Nephron progenitor cell (in vitro differentiated cells): ENCODE measurements around the gene RAMP1.

Experiments used
- DNase-seq: peaks from one replicate; pipeline ENCODE4 v3.0.0; 2021
- H3K27ac Mint-ChIP-seq: 2 replicates; pipeline ENCODE4 v1.8.0; 2021; ENCODE audit warnings: mild to moderate bottlenecking, moderate library complexity, mixed read lengths
- H3K27me3 Mint-ChIP-seq: 2 replicates; pipeline ENCODE4 v1.8.0; 2021; ENCODE audit warnings: mild to moderate bottlenecking, low read depth, mixed read lengths; ENCODE audit not compliant: poor library complexity
- H3K36me3 Mint-ChIP-seq: 2 replicates; pipeline ENCODE4 v1.8.0; 2021; ENCODE audit warnings: low read depth, mixed read lengths
- H3K4me1 Mint-ChIP-seq: 2 replicates; pipeline ENCODE4 v1.8.0; 2021; ENCODE audit warnings: mixed read lengths
- H3K4me3 Mint-ChIP-seq: 2 replicates; pipeline ENCODE4 v1.8.0; 2021; ENCODE audit warnings: mild to moderate bottlenecking, moderate library complexity, mixed read lengths
- H3K9me3 Mint-ChIP-seq: 2 replicates; pipeline ENCODE4 v1.8.0; 2021; ENCODE audit warnings: mild to moderate bottlenecking, moderate library complexity, mixed read lengths
- TF ChIP-seq, protein P1 (sequence below): fragments of 200-600 bp; sonication (generic); IDR thresholded peaks from 2 replicates; pipeline ENCODE4 v1.5.0; 2021; ENCODE audit warnings: antibody characterized with exemption

RAMP1 gene

DNA sequence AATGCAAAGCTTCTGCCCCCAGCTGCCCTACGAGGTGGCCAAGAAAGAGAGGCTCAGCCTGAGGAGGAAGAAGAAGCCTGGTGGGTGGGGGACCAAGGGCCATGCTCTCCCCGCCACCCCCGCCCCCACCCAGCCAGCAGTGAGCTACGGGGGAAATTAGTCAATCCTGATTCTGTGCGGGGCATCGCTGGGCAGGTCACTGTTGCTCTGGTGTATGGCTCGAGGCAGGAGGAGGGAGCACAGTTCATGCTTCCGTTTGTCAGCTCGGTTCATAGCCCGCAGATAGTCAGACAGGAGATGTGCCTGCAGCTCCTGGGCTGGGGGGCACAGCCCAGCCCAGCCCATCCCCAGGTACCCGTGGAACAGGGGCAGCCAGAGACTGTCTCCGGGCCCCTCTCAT lies 17.1 kb downstream of the RAMP1 start:
- TF ChIP-seq, protein P1, sequence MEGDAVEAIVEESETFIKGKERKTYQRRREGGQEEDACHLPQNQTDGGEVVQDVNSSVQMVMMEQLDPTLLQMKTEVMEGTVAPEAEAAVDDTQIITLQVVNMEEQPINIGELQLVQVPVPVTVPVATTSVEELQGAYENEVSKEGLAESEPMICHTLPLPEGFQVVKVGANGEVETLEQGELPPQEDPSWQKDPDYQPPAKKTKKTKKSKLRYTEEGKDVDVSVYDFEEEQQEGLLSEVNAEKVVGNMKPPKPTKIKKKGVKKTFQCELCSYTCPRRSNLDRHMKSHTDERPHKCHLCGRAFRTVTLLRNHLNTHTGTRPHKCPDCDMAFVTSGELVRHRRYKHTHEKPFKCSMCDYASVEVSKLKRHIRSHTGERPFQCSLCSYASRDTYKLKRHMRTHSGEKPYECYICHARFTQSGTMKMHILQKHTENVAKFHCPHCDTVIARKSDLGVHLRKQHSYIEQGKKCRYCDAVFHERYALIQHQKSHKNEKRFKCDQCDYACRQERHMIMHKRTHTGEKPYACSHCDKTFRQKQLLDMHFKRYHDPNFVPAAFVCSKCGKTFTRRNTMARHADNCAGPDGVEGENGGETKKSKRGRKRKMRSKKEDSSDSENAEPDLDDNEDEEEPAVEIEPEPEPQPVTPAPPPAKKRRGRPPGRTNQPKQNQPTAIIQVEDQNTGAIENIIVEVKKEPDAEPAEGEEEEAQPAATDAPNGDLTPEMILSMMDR, result no peak
- DNase-seq, result no peak
- Mint-ChIP-seq H3K9me3 (no peaks in the 10 kb centered on the region), H3K4me3 (no peak overlapping the region), H3K36me3 (no peaks in the 10 kb centered on the region), H3K27me3 (peaks cover 17% of the 10 kb centered on the region), H3K4me1 (peaks cover 10% of the 10 kb centered on the region), H3K27ac (no peak overlapping the region)

DNA sequence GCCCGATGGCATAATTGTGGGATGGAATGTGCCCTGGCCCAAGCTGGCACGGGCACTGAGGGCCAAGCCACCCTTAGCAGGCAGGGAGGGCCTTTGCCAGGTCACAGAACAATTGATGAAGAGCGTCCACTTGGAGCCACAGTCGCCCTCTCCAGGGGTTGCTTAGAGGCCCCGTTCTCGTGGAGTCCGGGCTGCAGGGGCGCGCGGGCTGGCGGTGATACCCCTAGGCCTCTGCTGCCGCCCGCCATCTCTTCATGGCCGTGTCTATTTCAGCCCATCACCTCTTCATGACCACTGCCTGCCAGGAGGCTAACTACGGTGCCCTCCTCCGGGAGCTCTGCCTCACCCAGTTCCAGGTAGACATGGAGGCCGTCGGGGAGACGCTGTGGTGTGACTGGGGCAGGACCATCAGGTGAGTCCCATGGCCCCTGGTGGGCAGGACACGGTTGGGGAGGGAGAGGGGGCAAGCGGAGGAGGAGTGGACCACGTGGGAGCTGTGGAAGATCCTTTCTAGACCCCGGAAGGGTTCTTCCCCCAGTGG lies 17.6 kb downstream of the RAMP1 start:
- H3K9me3 Mint-ChIP-seq, result no peaks in the 10 kb centered on the region
- H3K36me3 Mint-ChIP-seq, result no peaks in the 10 kb centered on the region
- TF ChIP-seq, protein P1, result no peak
- peaks cover 17% of the 10 kb centered on the region for H3K27me3 Mint-ChIP-seq
- H3K4me1 Mint-ChIP-seq, result peaks cover 8% of the 10 kb centered on the region
- no peak overlapping the region for H3K4me3 Mint-ChIP-seq
- H3K27ac Mint-ChIP-seq, result no peak overlapping the region
- DNase-seq, result no peak

DNA sequence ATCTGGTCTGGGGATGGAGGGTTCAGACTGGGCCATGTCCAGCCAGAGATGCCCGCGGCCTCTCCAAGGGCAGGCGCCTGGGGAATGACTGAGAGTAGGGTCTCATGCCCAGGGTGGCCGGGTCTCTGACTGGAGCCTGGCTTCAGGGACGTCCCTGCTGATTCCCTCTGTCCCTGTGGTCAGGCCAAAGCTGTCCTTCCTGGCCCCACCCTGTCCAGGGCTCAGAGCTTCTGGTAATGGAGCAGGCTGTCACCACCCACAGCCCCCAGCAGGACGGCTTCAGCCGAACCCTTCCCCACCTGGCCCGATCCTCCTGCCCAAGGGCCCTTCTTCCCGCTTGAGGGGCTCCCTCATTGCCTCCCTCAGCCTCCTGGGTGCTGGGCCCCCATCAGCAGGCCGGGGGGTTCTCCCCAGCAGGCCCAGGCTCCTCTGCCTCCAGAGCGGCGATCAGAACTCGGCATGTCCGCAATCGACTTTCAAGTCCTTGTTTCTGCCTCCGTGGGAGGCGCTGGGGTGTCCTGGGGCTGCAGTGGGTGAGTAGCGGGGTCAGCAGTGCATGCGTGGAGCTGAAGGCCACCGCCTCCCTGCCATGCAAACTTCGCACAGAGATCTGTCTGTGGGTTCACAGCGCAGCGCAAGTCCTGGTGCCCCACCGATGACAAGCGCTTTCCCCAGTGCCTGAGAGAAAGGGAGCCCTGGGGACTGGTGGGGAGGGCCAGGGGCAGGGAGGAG lies 18.3 kb downstream of the RAMP1 start:
- H3K9me3 Mint-ChIP-seq, result no peaks in the 10 kb centered on the region
- H3K4me1 Mint-ChIP-seq, result peaks cover 8% of the 10 kb centered on the region
- no peak for DNase-seq
- H3K27me3 Mint-ChIP-seq, result peaks cover 20% of the 10 kb centered on the region
- H3K36me3 Mint-ChIP-seq, result no peaks in the 10 kb centered on the region
- no peak overlapping the region for H3K4me3 Mint-ChIP-seq
- TF ChIP-seq, protein P1, result no peak
- H3K27ac Mint-ChIP-seq, result no peak overlapping the region

- Mint-ChIP-seq H3K4me1 (peaks cover 12% of the 10 kb centered on the region), H3K27me3 (peaks cover 18% of the 10 kb centered on the region), H3K9me3 (no peaks in the 10 kb centered on the region), H3K36me3 (no peaks in the 10 kb centered on the region), H3K27ac (no peak overlapping the region), H3K4me3 (no peak overlapping the region)
- TF ChIP-seq, protein P1, result no peak
- DNase-seq, result no peak
Measured at GRCh38 chr2:237878321-237879057, 19.1 kb downstream of the RAMP1 start.

- TF ChIP-seq, protein P1, result no peak
- Mint-ChIP-seq H3K9me3 (no peaks in the 10 kb centered on the region), H3K27ac (no peak overlapping the region), H3K4me3 (no peak overlapping the region), H3K27me3 (peaks cover 12% of the 10 kb centered on the region), H3K36me3 (no peaks in the 10 kb centered on the region), H3K4me1 (peaks cover 15% of the 10 kb centered on the region)
- DNase-seq, result no peak
Measured at GRCh38 chr2:237879058-237879430, 19.6 kb downstream of the RAMP1 start.
